Neutrophil (primary cell): ENCODE measurements around the gene TTC17.

Experiments
- H3K27ac ChIP-seq: fragments of 200-600 bp; sonication (generic); 2 replicates; pipeline ENCODE4 v1.5.1; 2016; ENCODE audit warnings: mild to moderate bottlenecking, moderate library complexity
- H3K27me3 ChIP-seq: fragments of 200-600 bp; sonication (generic); 2 replicates; pipeline ENCODE4 v1.6.0; 2016; ENCODE audit warnings: mild to moderate bottlenecking
- H3K36me3 ChIP-seq: fragments of 200-600 bp; sonication (generic); 2 replicates; pipeline ENCODE4 v1.5.1; 2017
- H3K4me1 ChIP-seq, 2 experiments: fragments of 200-600 bp in 1 of 2; sonication (generic) in 1 of 2; 1 replicate in 1 of 2; 2 replicates in 1 of 2; pipeline versions ENCODE4 v1.5.1 to v1.6.1; 2013 to 2016; ENCODE audit warnings: low read depth in 1 of 2, low read length in 1 of 2, mild to moderate bottlenecking in 1 of 2, moderate library complexity in 1 of 2; ENCODE audit not compliant: control insufficient read depth in 1 of 2, insufficient read depth in 1 of 2
- H3K4me3 ChIP-seq, 2 experiments: fragments of 200-600 bp in 1 of 2; sonication (generic) in 1 of 2; 1 replicate in 1 of 2; 2 replicates in 1 of 2; pipeline ENCODE4 v1.5.1; 2013 to 2016; ENCODE audit warnings: low read depth in 1 of 2, low read length in 1 of 2, mild to moderate bottlenecking in 1 of 2, moderate library complexity in 1 of 2
- H3K9me3 ChIP-seq: fragments of 200-600 bp; sonication (generic); 2 replicates; pipeline ENCODE4 v1.5.1; 2016
- CTCF ChIP-seq: fragments of 200-600 bp; sonication (generic); IDR thresholded peaks from 2 replicates; pipeline ENCODE4 v1.5.1; 2016; ENCODE audit warnings: antibody characterized with exemption

Gene TTC17, protein sequence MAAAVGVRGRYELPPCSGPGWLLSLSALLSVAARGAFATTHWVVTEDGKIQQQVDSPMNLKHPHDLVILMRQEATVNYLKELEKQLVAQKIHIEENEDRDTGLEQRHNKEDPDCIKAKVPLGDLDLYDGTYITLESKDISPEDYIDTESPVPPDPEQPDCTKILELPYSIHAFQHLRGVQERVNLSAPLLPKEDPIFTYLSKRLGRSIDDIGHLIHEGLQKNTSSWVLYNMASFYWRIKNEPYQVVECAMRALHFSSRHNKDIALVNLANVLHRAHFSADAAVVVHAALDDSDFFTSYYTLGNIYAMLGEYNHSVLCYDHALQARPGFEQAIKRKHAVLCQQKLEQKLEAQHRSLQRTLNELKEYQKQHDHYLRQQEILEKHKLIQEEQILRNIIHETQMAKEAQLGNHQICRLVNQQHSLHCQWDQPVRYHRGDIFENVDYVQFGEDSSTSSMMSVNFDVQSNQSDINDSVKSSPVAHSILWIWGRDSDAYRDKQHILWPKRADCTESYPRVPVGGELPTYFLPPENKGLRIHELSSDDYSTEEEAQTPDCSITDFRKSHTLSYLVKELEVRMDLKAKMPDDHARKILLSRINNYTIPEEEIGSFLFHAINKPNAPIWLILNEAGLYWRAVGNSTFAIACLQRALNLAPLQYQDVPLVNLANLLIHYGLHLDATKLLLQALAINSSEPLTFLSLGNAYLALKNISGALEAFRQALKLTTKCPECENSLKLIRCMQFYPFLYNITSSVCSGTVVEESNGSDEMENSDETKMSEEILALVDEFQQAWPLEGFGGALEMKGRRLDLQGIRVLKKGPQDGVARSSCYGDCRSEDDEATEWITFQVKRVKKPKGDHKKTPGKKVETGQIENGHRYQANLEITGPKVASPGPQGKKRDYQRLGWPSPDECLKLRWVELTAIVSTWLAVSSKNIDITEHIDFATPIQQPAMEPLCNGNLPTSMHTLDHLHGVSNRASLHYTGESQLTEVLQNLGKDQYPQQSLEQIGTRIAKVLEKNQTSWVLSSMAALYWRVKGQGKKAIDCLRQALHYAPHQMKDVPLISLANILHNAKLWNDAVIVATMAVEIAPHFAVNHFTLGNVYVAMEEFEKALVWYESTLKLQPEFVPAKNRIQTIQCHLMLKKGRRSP

DNA sequence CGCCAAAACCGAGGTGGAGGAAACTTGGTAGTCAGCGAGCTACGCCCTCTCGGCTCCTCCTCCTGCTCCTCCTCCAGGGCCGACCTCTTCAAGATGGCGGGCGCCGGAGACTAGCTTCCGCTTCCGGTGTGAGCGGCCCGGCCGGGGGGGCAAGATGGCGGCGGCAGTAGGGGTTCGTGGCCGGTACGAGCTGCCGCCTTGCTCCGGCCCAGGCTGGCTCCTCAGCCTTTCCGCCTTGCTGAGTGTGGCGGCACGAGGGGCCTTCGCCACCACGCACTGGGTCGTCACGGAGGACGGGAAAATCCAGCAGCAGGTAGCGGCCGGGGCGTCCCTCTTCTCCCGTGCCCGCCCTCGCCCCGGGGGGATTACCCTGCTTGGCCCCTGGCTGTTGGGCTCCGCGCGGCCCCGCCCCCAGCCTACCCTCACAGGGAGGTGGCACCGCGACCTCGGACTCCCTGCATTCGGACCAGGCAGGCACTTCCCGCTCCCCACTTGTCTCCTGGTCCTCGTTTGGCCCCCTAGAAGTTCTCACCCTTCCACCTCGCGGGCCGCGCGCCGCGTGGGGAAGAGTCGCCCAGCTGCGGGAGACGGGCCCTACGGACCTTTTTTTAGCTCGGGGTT, at the start of gene TTC17:
Gene TTC17 (plus strand): TSS at position 120 of the 621 bp plus-strand sequence. CDS start 35 bp downstream, at position 155.
- H3K36me3 ChIP-seq, result no peaks in the 10 kb centered on the region
- H3K4me1 ChIP-seq, result peaks cover 20 to 21% of the 10 kb centered on the region in 2 experiments
- H3K9me3 ChIP-seq, result no peaks in the 10 kb centered on the region
- H3K4me3 ChIP-seq, result peak within 1 kb of the TSS; percentile 78 to 96
- peaks cover 4% of the 10 kb centered on the region for H3K27me3 ChIP-seq
- peak; percentile 20 for TF ChIP-seq CTCF
- H3K27ac ChIP-seq, result peak within 1 kb of the TSS; percentile 85

DNA sequence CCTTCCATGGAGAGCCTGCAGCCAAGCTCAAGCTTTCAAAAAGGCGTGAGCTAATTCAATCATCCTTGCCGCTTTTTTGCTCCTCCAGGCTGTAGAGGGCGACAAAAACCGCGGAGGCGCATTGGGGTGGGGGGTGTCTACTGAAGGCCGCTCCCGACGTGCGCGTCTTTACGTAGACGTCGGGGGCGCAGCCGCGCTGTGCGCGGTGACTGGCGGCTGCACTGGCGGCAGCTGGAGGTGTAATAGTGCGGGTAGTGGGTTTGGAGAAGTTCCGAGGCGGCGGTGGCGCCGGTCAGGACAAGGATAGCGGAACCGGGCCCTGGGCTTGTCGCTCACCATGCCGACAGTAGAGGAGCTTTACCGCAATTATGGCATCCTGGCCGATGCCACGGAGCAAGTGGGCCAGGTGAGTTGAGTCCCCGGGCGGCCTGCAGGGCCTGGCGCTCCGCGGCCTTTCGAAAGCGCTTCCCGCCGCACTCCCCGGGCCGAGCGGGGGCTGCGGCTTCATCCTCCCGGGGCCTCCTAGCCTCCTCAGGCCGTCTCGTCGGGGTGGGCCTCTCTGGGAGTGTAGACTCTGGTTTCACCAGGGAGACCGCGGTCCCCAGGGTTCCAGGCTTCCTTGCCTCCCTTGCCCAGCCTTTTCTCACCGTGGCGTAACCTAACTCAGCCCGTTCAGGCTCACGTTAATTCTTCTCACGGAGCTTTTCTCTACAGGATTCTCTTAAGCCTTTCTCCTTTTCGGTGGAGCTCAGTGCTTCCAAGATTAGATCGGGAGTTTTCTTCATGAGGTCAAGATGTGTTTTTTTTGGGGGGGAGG, 46.7 kb upstream of the TTC17 start, which contains the start of gene API5:
Gene API5 (plus strand): TSS at position 206 of the 817 bp plus-strand sequence. CDS start 132 bp downstream, at position 338.
- H3K27ac ChIP-seq, result peak within 1 kb of the TSS; percentile 81

GRCh38 chr11:43315966-43316365, 42.8 kb upstream of the TTC17 start:
- Histone ChIP-seq H3K9me3 (no peaks in the 10 kb centered on the region), H3K27ac (no peak overlapping the region), H3K4me3 (no peak overlapping the region), H3K36me3 (peaks cover 14% of the 10 kb centered on the region), H3K27me3 (no peaks in the 10 kb centered on the region), H3K4me1 (peaks cover 12 to 17% of the 10 kb centered on the region in 2 experiments)
- no peak for TF ChIP-seq CTCF

More for the DNA sequence above, 46.7 kb upstream of the TTC17 start, which contains the start of gene API5:
- Histone ChIP-seq H3K4me3 (peak within 1 kb of the TSS; percentile 67 to 68), H3K4me1 (peaks cover 12 to 17% of the 10 kb centered on the region in 2 experiments), H3K9me3 (no peaks in the 10 kb centered on the region), H3K36me3 (no peaks in the 10 kb centered on the region), H3K27me3 (no peaks in the 10 kb centered on the region)
- TF ChIP-seq CTCF, result peak; percentile 60

GRCh38 chr11:43316451-43316850, 42.3 kb upstream of the TTC17 start:
- Histone ChIP-seq H3K27me3 (no peaks in the 10 kb centered on the region), H3K9me3 (no peaks in the 10 kb centered on the region), H3K36me3 (peaks cover 19% of the 10 kb centered on the region), H3K4me1 (peaks cover 9 to 15% of the 10 kb centered on the region in 2 experiments), H3K4me3 (no peak overlapping the region), H3K27ac (no peak overlapping the region)
- TF ChIP-seq CTCF, result no peak
